ENCODE results near the gene TMOD1.

DNA sequence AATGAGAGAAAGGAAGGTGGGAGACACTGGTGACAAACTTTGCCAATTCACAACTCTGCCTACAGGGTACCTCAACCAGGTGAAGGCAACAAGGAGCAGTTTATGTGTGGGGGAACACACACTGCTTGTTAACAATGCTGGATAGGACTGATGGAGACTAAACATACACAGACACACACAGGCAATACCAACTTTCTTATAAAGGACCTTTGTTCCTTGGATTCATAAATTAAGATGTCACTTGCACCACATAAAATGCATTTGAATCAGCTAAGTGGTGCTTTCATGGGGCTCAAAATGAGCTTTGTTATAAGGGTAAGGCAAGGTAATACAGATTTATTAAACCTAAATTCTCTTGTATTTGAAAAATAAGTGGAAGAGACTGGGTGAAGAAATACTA lies 127.7 kb downstream of the TMOD1 start:
- TF ChIP-seq POLR2AphosphoS5 (IDR thresholded peaks at IDR 0.05; ENCODE audit: low read depth, low read length) (no peak), TAF1 (IDR thresholded peaks at IDR 0.05; ENCODE audit: borderline replicate concordance, insufficient read depth, low read length) (no peak)
- TF ChIP-seq, protein P1, sequence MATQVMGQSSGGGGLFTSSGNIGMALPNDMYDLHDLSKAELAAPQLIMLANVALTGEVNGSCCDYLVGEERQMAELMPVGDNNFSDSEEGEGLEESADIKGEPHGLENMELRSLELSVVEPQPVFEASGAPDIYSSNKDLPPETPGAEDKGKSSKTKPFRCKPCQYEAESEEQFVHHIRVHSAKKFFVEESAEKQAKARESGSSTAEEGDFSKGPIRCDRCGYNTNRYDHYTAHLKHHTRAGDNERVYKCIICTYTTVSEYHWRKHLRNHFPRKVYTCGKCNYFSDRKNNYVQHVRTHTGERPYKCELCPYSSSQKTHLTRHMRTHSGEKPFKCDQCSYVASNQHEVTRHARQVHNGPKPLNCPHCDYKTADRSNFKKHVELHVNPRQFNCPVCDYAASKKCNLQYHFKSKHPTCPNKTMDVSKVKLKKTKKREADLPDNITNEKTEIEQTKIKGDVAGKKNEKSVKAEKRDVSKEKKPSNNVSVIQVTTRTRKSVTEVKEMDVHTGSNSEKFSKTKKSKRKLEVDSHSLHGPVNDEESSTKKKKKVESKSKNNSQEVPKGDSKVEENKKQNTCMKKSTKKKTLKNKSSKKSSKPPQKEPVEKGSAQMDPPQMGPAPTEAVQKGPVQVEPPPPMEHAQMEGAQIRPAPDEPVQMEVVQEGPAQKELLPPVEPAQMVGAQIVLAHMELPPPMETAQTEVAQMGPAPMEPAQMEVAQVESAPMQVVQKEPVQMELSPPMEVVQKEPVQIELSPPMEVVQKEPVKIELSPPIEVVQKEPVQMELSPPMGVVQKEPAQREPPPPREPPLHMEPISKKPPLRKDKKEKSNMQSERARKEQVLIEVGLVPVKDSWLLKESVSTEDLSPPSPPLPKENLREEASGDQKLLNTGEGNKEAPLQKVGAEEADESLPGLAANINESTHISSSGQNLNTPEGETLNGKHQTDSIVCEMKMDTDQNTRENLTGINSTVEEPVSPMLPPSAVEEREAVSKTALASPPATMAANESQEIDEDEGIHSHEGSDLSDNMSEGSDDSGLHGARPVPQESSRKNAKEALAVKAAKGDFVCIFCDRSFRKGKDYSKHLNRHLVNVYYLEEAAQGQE (IDR thresholded peaks at IDR 0.05; ENCODE audit: insufficient read depth in 1 of 2, low read depth in 2 of 2, low read length in 2 of 2), result no peak

All from PFSK-1 (cell line).